K562 (cell line): ENCODE results near the gene BSN. TPM values are rescaled to one million over a fixed set of nuclear protein-coding genes. Genes with fewer than 3 reads are reported as not detected.

Source experiments
- ATAC-seq: fragments of 200-7000 bp; cut with Tn5 transposase; 3 replicates; pipeline ENCODE4 v1.9.1; 2020; ENCODE audit warnings: moderate library complexity
- BruUV-seq: library from RNA; stranded (reverse); fragments of 400-500 nt; replicated peaks from 2 replicates; lab custom pipeline; 2021; lab: Mats Ljungman, UMichigan
- CTCF ChIA-PET: fragments of 300-600 bp; formaldehyde crosslinking; extraction: SDS; loops from one replicate; lab custom pipeline; 2021; ENCODE audit warnings: low intra/inter-chr PET ratio; lab: Yijun Ruan, JAX
- POLR2A ChIA-PET: fragments of 300-600, 350-650 bp; sonication (Branson Sonifier 250); formaldehyde crosslinking; extraction: SDS; loops from one replicate; lab custom pipeline; 2021; ENCODE audit warnings: antibody characterized with exemption, inconsistent platforms; lab: Yijun Ruan, JAX
- DNase-seq, 4 experiments: peaks; one replicate each; pipeline versions ENCODE4 v3.0.0 to v3.0.0-alpha.2; 2011 to 2018; ENCODE audit warnings: low spot score in 3 of 4, mixed read lengths in 3 of 4; ENCODE audit errors: extremely low read depth in 1 of 4
- FAIRE-seq: peaks from 2 replicates; lab custom pipeline; 2011; peaks lifted over from hg19 to GRCh38; lab: Jason Lieb, UNC
- H2AFZ ChIP-seq: 2 replicates; pipeline ENCODE4 v1.6.0; 2011; ENCODE audit warnings: low read depth, low read length, control low read depth, inconsistent platforms
- H3K27ac ChIP-seq: fragments of 200-600 bp; 3 replicates; pipeline ENCODE4 v1.8.0; 2011; ENCODE audit warnings: low read depth, mild to moderate bottlenecking, control low read depth, inconsistent platforms, low read length, moderate library complexity, mixed read lengths; ENCODE audit errors: extremely low read depth
- H3K27me3 ChIP-seq, 2 experiments: fragments of 300-600 bp in 1 of 2; 2 replicates in 1 of 2; 3 replicates in 1 of 2; pipeline versions ENCODE4 v1.6.0 to v1.8.0; 2011; ENCODE audit warnings: inconsistent platforms in 2 of 2, low read length in 2 of 2, mild to moderate bottlenecking in 1 of 2, mixed read lengths in 1 of 2, moderate library complexity in 1 of 2; ENCODE audit not compliant: control insufficient read depth in 2 of 2, insufficient read depth in 2 of 2
- H3K36me3 ChIP-seq: fragments of 300-600 bp; 3 replicates; pipeline ENCODE4 v1.8.0; 2011; ENCODE audit warnings: mild to moderate bottlenecking, low read length, inconsistent platforms; ENCODE audit not compliant: control insufficient read depth, insufficient read depth
- H3K4me1 ChIP-seq, 2 experiments: fragments of 200-600 bp in 1 of 2; replicated peaks in 1 of 2; 2 replicates in 1 of 2; 3 replicates in 1 of 2; pipeline versions ENCODE4 v1.5.1 to v1.8.0; 2011; ENCODE audit warnings: inconsistent platforms in 2 of 2, low read length in 2 of 2, mild to moderate bottlenecking in 1 of 2, mixed read lengths in 1 of 2, moderate library complexity in 1 of 2; ENCODE audit not compliant: control insufficient read depth in 2 of 2, insufficient read depth in 2 of 2
- H3K4me2 ChIP-seq: 2 replicates; pipeline ENCODE4 v1.6.1; 2011; ENCODE audit warnings: low read length, control low read depth, inconsistent platforms, mixed read lengths; ENCODE audit not compliant: insufficient read depth
- H3K4me3 ChIP-seq: fragments of 200-600 bp; sonication (generic), shearing (Covaris generic); 2 replicates; pipeline ENCODE4 v1.5.1; 2016; ENCODE audit warnings: control low read depth, inconsistent platforms
- H3K79me2 ChIP-seq: fragments of 200-600 bp; 3 replicates; pipeline ENCODE4 v1.8.0; 2011; ENCODE audit warnings: low read length, inconsistent platforms; ENCODE audit not compliant: control insufficient read depth, insufficient read depth
- H3K9ac ChIP-seq, 2 experiments: 2 replicates each; pipeline versions ENCODE4 v1.6.0 to v1.6.1; 2011; ENCODE audit warnings: low read depth in 2 of 2, low read length in 2 of 2, control low read depth in 1 of 2, inconsistent platforms in 1 of 2, mild to moderate bottlenecking in 1 of 2, mixed read lengths in 1 of 2; ENCODE audit not compliant: insufficient read depth in 1 of 2
- H3K9me1 ChIP-seq: one replicate; pipeline ENCODE4 v1.6.0; 2011; ENCODE audit warnings: inconsistent platforms, mild to moderate bottlenecking, low read length, moderate library complexity; ENCODE audit not compliant: control insufficient read depth, insufficient read depth
- H3K9me3 ChIP-seq: replicated peaks from 2 replicates; pipeline ENCODE4 v1.5.1; 2011; ENCODE audit warnings: low read depth, low read length, inconsistent platforms; ENCODE audit not compliant: control insufficient read depth, insufficient read depth
- H4K20me1 ChIP-seq: replicated peaks from 2 replicates; pipeline ENCODE4 v1.6.1; 2011; ENCODE audit warnings: low read length, inconsistent platforms, mixed read lengths; ENCODE audit not compliant: control insufficient read depth, insufficient read depth
- ARNT ChIP-seq, 2 experiments: fragments of 450-650 bp; IDR thresholded peaks; 2 replicates each; pipeline ENCODE4 v1.6.1; 2016; ENCODE audit warnings: mild to moderate bottlenecking in 1 of 2
- CBX3 ChIP-seq, 2 experiments: IDR thresholded peaks; 1 replicate in 1 of 2; 2 replicates in 1 of 2; pipeline ENCODE4 v1.6.1; 2012; ENCODE audit warnings: inconsistent platforms in 2 of 2, low read length in 2 of 2, borderline replicate concordance in 1 of 2, control low read depth in 1 of 2
- DNMT1 ChIP-seq: fragments of 450-650 bp; IDR thresholded peaks from 2 replicates; pipeline ENCODE4 v1.6.1; 2016; ENCODE audit warnings: antibody characterized with exemption, mild to moderate bottlenecking
- RBM34 ChIP-seq: fragments of 200-400 bp; formaldehyde crosslinking; IDR thresholded peaks from 2 replicates; pipeline ENCODE4 v1.6.1; 2018; ENCODE audit warnings: low read length, borderline replicate concordance; ENCODE audit not compliant: insufficient read depth
- ZKSCAN3 ChIP-seq: fragments of 250-450 bp; sonication (Bioruptor Pico); IDR thresholded peaks from 2 replicates; pipeline ENCODE4 v1.4.0; 2020
- ZNF140 ChIP-seq: fragments of 250-450 bp; sonication (Bioruptor Pico); IDR thresholded peaks from 2 replicates; pipeline ENCODE4 v1.8.0; 2021; ENCODE audit warnings: moderate library complexity, mild to moderate bottlenecking, inconsistent platforms
- ZNF696 ChIP-seq: fragments of 250-450 bp; sonication (Bioruptor Pico); conservative IDR thresholded peaks from 2 replicates; pipeline ENCODE4 v1.4.0; 2020; ENCODE audit warnings: mild to moderate bottlenecking, moderate library complexity
- WGBS: fragments of 100-300 bp; shearing (Covaris generic); methylation state at CpG from one replicate; pipeline ENCODE4 v1.1.6; 2016; ENCODE audit warnings: low coverage, mixed read lengths; ENCODE audit not compliant: insufficient coverage; ENCODE audit errors: missing lambda C conversion rate; 5-methylcytosine and 5-hydroxymethylcytosine counted together
- in situ Hi-C: fragments of 300-500 bp; cut with MboI; formaldehyde crosslinking; loops from 4 replicates; pipeline ENCODE4 v1.15.0; 2018; ENCODE audit warnings: inconsistent platforms, mixed read lengths
- intact Hi-C: fragments of 100-400 bp; cut with micrococcal nuclease; formaldehyde crosslinking; loops from 2 replicates; pipeline ENCODE4 v1.14.2; 2022
- polyA plus RNA-seq, 8 experiments: library from polyadenylated mRNA; depleted of rRNA in 4 of 8; stranded (reverse) in 5 of 8; unstranded in 3 of 8; fragments of >200 nt; fragmentation: Nextera tagmentation in 2 of 8; fragmentation: Illumina TruSeq in 1 of 8; extraction: Ambion mirVana in 2 of 8; extraction: Trizol in 1 of 8; gene quantifications; 2 replicates each; pipeline versions ENCODE4 v1.2.1 to v1.2.3, GENCODE V29; 2011 to 2014; ENCODE audit warnings: inconsistent platforms in 1 of 8, missing spikeins in 1 of 8
- total RNA-seq, 7 experiments: library from RNA; depleted of rRNA in 6 of 7; stranded (reverse); fragments of >200 nt in 6 of 7; fragmentation: Illumina TruSeq in 2 of 7; extraction: Trizol in 2 of 7; gene quantifications; 2 replicates each; pipeline versions ENCODE4 v1.2.1 to v1.2.3, GENCODE V29; 2011 to 2021; ENCODE audit warnings: low replicate concordance in 1 of 7
- TF ChIP-seq, protein P1 (sequence below), 3 experiments: IDR thresholded peaks in 2 of 3; conservative IDR thresholded peaks in 1 of 3; 2 replicates each; pipeline ENCODE4 v1.5.1; 2011 to 2012; ENCODE audit warnings: low read length in 3 of 3, mild to moderate bottlenecking in 3 of 3, control low read depth in 2 of 3, improper control_type of control experiment in 1 of 3, inconsistent platforms in 1 of 3, low read depth in 1 of 3, mixed read lengths in 1 of 3, moderate library complexity in 1 of 3; ENCODE audit not compliant: insufficient read depth in 2 of 3
- TF ChIP-seq, protein P2 (sequence below), 2 experiments: fragments of 450-650 bp; IDR thresholded peaks; 2 replicates each; pipeline ENCODE4 v1.6.1; 2016; ENCODE audit warnings: mild to moderate bottlenecking in 2 of 2, borderline replicate concordance in 1 of 2, low read depth in 1 of 2, moderate library complexity in 1 of 2

BSN gene
- total and polyA plus RNA-seq, 9 of the 15 experiments (the other 6 are each of a cell fraction or from before 2014, with no cell fraction given): 0.03 to 1.5 (median 0.29) TPM

DNA sequence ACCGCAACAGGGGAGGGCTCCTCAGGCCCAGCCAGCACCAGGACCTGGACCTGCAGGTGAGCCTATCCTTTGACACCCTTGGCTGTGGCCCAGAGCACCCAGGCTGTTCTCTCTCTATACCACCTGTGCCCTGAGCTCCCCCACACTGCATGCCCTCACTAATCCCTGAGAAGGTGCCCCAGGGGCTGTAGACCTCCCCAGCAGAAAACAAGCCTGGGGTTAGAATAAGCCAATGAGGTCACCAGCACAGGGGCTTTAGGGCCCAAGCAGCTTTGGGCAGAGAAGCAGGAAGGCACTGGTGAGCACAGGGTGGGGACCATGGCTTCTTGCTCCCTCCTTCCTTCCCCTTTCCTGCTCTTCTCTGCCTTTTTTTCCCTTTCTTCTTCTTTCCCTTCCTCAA, 109.6 kb downstream of the BSN start:
- Histone ChIP-seq H3K9ac (no peak overlapping the region), H3K79me2 (no peaks in the 10 kb centered on the region), H3K36me3 (no peaks in the 10 kb centered on the region), H3K4me3 (no peak overlapping the region), H4K20me1 (no peaks in the 10 kb centered on the region), H3K4me2 (no peak overlapping the region), H3K9me3 (no peaks in the 10 kb centered on the region), H3K9me1 (no peaks in the 10 kb centered on the region), H2AFZ (no peak overlapping the region), H3K4me1 (peaks cover 0 to 10% of the 10 kb centered on the region in 2 experiments; a peak in 2 of 5 replicates), H3K27ac (no peak overlapping the region), H3K27me3 (no peaks in the 10 kb centered on the region)
- intact Hi-C loops (no loop called here), in situ Hi-C loops (loop anchor here (10.0 kb wide), 1 partner anchor 99 kb away; no protein-coding TSS in a partner anchor)
- no peak for DNase-seq
- ChIA-PET CTCF (no interaction called here), POLR2A (no interaction called here)
- no CpG with 5 or more reads among the region's 1 CpG for WGBS
- FAIRE-seq: no peak
- no TSS peak for BruUV-seq
- ATAC-seq: no peak
- TF ChIP-seq DNMT1: no peak
- TF ChIP-seq, protein P1, sequence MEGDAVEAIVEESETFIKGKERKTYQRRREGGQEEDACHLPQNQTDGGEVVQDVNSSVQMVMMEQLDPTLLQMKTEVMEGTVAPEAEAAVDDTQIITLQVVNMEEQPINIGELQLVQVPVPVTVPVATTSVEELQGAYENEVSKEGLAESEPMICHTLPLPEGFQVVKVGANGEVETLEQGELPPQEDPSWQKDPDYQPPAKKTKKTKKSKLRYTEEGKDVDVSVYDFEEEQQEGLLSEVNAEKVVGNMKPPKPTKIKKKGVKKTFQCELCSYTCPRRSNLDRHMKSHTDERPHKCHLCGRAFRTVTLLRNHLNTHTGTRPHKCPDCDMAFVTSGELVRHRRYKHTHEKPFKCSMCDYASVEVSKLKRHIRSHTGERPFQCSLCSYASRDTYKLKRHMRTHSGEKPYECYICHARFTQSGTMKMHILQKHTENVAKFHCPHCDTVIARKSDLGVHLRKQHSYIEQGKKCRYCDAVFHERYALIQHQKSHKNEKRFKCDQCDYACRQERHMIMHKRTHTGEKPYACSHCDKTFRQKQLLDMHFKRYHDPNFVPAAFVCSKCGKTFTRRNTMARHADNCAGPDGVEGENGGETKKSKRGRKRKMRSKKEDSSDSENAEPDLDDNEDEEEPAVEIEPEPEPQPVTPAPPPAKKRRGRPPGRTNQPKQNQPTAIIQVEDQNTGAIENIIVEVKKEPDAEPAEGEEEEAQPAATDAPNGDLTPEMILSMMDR (IDR thresholded peaks at IDR 0.05 in 2 of 3, conservative IDR thresholded peaks at IDR 0.05 in 1 of 3; ENCODE audit: insufficient read depth in 2 of 3, low read depth in 1 of 3, low read length in 3 of 3): no peak
- no peak for TF ChIP-seq ZNF140 (CRISPR knock-in tag)
- no peak for TF ChIP-seq RBM34
- TF ChIP-seq CBX3 (IDR thresholded peaks at IDR 0.05; ENCODE audit: borderline replicate concordance in 1 of 2, low read length in 2 of 2): no peak
- TF ChIP-seq ARNT (IDR thresholded peaks at IDR 0.05): no peak
- no peak for TF ChIP-seq ZNF696 (CRISPR knock-in tag)
- TF ChIP-seq, protein P2, sequence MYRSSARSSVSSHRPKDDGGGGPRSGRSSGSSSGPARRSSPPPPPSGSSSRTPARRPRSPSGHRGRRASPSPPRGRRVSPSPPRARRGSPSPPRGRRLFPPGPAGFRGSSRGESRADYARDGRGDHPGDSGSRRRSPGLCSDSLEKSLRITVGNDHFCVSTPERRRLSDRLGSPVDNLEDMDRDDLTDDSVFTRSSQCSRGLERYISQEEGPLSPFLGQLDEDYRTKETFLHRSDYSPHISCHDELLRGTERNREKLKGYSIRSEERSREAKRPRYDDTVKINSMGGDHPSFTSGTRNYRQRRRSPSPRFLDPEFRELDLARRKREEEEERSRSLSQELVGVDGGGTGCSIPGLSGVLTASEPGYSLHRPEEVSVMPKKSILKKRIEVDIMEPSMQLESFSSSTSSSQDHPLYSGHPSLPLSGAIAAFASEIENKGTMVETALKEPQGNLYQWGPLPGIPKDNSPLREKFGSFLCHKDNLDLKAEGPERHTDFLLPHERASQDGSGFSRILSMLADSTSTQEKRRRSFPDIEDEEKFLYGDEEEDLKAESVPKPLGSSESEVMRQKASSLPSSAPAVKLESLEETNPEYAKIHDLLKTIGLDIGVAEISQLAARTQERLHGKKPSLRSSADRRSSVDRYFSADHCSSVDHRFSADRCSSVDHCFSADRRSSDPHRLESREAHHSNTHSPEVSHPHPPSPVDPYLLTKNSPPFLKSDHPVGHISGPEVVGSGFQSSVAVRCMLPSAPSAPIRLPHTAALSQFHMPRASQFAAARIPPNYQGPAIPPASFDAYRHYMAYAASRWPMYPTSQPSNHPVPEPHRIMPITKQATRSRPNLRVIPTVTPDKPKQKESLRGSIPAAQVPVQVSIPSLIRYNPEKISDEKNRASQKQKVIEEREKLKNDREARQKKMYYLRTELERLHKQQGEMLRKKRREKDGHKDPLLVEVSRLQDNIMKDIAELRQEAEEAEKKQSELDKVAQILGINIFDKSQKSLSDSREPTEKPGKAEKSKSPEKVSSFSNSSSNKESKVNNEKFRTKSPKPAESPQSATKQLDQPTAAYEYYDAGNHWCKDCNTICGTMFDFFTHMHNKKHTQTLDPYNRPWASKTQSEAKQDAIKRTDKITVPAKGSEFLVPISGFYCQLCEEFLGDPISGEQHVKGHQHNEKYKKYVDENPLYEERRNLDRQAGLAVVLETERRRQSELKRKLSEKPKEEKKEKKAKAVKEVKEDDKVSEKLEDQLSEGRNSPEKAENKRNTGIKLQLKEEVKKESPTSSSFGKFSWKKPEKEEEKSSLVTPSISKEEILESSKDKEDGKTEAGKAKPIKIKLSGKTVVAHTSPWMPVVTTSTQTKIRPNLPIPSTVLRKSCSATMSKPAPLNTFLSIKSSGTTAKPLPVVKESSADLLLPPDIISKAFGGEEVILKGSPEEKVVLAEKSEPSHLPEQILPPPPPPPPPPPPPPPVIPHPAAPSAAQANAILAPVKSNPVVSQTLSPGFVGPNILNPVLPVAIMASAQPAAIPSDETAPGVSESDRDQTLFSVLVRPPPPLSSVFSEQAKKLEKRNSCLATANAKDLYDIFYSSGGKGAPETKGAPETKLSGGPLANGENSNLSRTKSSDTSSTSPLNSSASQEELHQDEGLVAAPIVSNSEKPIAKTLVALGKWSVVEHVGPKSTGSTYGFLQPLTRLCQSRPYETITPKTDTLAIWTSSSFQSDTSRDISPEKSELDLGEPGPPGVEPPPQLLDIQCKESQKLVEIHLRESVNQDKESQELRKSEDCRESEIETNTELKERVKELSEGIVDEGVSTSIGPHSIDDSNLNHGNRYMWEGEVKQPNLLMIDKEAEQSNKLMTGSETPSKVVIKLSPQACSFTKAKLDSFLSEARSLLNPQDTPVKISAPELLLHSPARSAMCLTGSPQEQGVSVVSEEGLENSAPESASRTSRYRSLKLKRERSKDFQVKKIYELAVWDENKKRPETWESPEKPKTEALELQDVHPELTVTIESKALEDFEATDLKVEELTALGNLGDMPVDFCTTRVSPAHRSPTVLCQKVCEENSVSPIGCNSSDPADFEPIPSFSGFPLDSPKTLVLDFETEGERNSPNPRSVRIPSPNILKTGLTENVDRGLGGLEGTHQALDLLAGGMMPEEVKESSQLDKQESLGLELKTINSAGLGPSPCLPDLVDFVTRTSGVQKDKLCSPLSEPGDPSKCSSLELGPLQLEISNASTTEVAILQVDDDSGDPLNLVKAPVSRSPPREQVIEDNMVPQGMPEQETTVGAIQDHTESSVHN (IDR thresholded peaks at IDR 0.05; ENCODE audit: borderline replicate concordance in 1 of 2, low read depth in 1 of 2): no peak
- TF ChIP-seq ZKSCAN3 (CRISPR knock-in tag): no peak
